EL (cell line): ENCODE data around the gene TMPRSS3.
A peak's percentile ranks its signal among the peaks of the same experiment; 100 is the strongest.
"Not testable (repeated sequence)": the region's sequence is repeated elsewhere in the genome, so short reads cannot be mapped to it uniquely, and the experiment has no call there.

ENCODE experiments used
- DNase-seq: peaks from one replicate; pipeline ENCODE4 v3.0.0-alpha.2; 2016

TMPRSS3 gene

DNA sequence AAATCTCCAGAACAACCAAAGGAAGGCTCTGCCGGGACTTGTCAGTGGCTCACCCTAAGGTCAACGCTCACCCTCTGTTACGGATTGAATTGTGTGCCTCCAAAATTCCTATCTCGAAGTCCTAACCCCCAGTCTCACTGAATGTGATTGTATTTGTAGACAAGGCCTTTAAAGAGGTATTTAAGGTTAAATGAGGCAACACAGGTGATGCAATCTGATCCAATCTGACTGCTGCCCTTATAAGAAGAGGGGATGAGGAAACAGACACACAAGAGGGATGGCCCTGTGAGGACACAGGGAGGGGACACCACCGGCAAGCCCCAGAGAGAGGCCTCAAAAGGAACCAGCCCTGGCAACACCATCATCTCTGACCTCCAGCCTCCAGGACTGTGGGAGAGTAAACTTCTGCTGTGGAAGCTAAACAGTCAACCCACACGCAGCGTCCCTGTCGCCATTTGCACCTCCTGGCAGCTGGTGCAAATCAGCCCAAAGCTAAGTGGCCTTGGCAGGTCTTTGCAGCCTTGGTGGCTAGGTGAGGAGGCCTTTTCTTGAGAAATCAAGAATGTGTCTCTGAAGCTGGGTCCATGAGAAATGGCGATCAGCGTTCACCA lies 32.1 kb upstream of the TMPRSS3 start:
- no peak for DNase-seq

DNA sequence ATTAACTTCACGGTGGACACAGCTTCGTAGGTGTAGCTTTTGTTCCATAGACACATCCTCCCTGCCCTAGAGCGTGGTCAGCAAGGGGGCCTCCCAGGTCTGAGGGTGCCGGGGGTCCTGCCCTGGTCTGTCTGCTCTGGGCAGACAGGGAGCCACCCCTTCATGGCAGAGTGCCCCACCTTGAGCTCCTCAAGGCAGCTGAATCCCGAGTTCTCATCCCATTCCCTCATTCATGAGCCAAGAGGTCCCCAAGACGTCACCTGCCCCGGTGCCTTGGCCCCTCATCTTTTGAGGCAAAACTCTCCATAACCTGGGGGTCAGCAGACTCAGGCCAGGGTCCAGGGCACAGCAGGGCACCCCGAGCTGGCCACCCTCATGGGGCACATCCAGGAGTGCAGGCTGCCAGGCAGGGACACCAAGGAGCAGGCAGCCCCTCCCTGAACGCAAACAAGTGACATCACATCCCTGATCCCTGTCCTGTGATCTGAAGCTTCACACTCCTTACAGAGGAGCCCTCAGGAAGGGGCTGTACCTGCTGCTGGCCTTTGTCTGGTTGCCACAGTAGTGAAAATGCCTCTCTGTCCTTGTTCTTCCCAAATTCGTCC lies 31.1 kb upstream of the TMPRSS3 start:
- no peak for DNase-seq

DNA sequence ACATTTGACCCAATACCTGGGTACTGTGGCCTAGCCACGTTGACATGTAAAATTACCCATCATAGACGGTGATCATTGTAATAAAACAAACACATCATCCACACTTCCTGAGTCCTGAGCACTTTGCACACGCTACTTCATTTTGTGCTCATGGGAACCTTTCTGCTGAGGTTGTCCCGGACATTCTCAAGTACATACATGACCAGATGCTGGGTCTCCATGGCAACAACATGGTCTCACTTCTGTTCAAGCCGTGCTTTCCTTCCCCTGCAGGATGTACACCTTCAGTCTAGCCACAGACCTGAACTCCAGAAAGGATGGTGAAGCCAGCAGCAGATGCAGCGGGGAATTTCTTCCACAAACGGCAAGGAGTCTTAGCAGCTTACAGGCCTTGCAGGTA lies 30.6 kb upstream of the TMPRSS3 start:
- no peak for DNase-seq

DNA sequence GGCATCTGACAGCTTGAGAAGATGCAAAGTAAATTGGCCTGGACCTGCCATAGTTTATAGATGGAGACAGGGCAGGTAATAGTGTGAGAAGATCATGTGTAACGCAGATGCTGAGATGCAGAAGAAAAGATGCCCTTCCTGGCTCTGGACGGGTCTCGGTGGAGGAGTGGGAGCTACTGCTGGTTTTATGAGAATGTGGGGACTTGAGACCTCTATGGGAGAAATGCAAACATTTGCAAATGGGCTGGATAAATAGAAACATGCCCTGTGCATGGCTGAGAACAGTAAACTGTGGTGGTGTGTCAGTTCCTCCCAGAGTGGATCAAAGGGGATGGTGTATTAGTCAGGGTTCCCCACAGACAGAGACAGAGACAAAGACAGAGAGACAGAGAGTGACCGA lies 29.7 kb upstream of the TMPRSS3 start:
- DNase-seq = no peak

DNA sequence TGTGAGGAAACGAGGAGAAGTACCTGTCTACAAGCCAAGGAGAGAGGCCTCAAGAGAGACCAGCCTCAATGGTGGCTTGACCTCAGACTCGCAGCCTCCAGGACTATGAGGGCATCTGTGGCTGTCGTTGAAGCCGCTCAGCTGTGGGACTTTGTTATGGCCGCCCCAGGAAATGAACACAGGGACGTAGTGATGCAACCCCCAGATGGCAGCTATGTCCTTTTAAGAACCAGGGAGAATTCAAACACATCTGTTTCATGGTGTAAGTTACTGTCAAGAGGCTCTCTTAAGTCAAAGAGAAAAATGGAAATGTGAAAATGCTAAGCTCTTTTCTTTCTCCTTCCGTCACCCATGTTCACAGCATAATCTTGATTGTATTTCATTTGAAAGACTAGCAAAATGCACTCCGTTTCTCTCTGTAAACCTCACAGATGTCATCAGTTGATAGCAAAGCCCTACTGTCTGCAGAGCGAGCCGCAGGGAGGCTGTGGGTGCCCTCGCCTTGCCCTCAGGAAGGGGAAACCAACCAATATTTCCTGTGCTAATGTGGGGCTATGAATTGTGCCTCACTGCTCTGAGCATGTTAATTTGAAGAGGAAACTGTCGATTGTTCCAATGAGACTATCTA lies 29.2 kb upstream of the TMPRSS3 start:
- DNase-seq = no peak

DNA sequence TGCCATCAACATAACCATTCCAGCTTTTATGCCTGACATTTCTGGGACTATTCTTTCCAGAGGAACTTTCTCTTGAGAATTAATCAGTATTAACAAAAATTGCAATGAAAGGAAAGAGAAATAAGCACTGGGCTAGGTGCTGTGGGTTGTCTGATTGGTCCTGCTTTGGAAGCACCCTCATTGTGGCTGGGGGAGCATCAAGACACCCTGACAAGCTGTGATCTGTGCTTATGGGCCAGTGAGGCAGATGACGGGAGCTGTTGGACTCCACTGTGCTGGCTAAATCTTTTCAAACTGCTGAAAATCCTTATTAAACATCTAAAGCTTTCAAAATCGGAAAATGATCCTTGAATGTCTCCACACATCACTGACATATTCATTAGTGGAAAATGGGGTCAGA lies 27.8 kb upstream of the TMPRSS3 start:
- no peak for DNase-seq

DNA sequence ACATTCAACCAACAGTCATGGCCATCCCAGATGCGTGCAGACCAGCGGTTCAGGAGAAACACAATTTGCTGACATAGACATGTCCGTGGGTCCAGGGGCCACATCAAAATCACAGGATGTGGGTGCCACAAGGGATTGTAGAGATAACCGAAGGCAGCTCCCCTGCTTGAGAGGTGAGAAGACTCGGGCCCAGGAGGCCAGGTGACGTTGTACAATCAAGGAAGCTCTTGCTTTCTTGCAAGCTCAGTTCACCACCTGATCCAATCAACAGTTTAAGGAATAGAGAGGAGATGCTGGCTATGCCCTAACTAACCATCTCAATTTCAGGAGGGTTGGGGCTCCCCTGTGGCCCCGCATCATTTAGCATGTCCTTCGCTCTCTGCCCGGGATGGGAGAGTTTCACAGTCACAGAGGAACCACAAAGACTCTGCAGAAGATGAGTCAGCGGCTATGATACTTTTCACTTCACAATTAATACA lies 27.4 kb upstream of the TMPRSS3 start:
- no peak for DNase-seq

DNA sequence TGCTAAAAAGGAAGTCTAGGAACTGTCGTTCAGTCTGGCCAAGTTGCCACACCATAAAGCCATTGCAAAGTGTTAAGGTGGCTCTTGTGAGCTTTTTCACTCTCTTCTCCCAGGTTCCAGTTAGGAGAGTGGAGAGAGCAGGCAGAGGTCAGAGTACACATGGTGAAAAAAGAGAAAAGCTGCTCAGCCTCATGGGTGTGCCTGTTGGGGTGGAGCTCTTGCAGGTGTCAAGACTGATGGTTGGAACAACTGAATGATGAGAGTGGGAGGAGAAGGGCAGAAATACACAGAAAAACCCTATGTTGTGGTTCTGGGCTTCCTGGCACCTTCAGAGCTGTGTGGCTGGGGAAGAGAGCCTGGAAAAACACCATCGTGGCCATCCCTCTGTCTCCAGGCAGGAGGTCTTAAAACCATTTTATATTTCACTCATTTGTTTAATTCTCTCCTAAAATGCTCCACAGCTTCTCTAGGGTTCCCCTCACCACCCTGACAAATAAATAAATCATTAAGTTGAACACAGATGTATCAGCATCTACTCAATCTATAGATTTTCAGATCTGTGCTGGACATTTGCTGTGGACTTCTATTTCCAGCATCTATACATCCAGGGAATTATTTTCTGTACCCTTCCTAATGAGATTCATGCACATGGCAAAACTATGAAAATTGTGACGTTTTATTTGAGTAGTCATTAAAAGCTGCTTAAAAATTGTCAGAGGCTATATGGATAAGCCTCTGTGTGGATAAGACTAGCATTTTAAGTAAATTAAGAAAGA lies 25.4 kb upstream of the TMPRSS3 start:
- DNase-seq = no peak

DNA sequence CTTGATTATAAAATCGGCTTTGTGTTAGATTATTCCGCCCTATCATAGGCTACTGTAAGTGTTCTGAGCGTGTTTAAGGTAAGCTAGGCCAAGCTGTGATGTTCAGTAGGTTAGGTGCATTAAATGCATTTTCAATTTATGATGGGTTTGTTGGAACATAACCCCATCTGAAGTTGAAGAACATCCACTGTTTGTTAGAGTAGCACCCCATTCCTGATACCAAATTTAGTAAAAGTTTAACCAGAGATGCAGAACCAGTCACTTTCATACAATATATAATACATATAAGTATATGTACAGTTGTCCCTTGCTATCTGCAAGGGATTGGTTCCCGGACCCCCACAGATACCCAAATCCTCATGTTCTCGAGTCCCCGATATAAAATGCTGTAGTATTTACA lies 24.0 kb upstream of the TMPRSS3 start:
- DNase-seq = no peak

DNA sequence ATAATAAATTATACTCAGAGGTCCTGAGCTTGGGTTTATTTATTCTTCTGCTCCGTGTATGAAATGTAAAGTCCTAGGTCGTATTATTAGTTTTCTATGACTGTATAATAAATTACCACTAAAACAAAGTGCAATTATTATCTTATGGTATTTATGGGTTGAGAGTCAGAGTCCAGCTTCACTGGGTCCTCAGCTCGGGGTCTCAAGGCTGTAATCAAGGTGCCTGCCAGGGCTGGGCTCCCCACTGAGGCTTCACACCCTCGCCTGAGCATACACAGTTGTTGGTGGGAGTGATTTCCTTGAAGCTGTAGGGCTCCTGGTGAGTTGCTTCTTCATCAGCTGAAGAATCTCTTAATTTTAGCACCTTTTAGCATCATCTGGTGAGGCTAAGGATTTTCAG lies 23.0 kb upstream of the TMPRSS3 start:
- DNase-seq = no peak

DNA sequence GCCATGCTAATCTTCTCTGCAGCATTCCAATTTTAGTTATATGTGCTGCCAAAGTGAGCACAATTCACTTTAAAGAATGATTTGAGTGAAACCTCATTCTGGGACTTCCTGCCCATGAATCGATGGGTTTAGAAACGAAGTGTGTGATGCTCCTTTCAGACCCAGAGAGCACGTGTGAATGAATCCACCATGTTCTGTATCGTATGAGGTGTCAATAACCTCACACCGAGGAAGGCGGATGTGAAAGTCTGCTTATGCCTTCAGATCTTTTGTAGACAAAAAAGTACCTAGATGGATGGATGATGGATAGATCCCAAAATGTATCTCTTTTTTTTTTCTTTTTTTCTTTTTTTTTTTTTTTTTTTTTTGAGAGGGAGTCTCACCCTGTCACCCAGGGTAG lies 21.7 kb upstream of the TMPRSS3 start:
- no peak for DNase-seq

DNA sequence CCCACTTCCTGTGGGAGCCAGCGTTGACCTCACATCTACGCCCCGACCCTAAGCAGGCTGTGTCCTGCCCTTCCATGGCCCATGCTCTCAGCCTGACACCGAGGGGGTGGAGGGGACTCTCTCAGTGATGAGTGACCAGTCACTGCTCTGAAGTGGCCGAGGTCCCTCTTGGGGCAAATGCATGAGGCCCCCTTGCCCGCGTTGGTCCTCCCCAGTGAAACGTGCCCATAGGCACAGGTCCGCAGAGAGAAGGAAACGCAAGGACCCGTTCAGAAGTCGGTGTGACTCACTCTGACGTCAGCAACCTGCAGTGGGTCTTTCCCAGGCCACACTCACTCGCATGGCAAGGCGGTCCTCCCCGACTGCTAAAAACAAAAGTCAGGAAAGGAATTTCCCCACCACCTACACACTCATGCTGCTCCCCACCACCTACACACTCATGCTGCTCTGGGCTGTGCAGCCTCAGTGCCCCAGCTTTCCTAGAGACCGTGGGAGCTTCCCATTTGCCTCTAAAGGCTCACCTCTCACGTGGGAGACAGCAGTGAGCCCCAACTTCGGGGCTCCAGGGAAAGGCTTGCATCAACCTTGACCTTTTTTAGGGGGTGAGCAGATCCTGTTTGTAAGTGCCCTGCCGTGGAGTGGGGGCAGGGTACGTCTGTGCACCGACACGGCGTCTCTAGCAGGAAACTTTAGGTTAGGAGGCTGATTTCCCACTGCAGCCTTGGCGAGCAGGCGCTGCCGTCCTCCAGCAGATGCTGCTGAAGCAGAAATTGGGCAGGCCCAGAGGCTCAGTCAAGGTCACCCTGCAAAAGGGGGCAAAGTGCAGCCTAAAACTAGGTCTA lies 19.3 kb upstream of the TMPRSS3 start:
- DNase-seq = peak; percentile 72

DNA sequence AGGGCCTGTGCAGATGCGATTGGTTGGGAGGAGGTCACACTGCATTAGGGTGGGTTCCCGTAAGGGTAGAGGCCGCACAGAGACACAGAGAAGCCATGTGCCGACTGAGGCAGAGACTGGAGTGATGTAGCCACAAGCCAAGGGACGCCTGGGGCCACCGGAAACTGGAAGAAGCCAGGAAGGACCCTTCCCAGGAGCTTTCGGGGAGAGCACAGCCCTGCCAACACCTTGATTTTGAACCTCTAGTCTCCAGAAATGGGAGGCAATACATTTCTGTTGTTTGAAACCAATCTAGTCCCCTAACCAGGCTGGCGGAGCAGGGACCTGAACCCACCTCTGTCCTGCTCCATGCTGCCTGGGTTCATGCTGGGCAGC lies 18.7 kb upstream of the TMPRSS3 start:
- DNase-seq = no peak

DNA sequence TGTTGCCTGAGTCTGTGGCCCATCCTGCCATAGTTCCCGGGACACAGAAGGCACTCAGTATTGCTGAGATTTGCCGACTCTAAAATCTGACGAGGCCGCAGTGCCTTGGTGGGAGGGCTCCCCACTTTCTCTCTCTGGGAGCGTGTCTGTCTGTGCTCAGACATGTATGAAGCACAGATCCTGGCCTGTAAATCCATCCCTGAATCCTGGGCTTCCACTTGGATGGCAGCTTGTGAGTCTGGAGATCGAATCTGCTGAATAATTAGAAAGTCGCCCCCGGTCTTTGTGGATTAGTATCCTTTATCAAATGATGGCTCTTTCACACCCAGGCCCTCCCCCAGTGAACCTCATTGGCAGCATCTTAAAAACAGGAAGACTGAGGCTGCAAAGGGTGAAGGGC lies 18.2 kb upstream of the TMPRSS3 start:
- no peak for DNase-seq

DNA sequence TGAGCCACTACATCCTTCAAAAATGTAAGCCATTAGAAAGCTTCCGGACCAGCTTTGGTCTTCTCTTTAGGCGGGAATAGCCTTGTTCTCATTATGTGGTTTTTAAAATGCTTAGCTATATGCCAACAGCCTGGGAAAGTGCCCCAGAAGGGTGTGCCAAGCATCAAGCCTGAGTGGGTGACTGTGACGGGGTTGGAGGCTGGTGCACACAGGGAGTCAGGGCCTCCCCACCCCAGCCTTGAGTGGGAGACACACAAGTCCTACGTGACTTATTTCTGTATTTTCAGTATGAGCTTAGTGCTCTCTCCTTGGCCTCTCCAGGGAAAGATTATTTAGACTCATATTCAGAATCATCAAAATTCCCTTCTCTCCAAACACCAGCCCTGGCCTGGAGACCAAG lies 17.6 kb upstream of the TMPRSS3 start:
- DNase-seq = no peak

DNA sequence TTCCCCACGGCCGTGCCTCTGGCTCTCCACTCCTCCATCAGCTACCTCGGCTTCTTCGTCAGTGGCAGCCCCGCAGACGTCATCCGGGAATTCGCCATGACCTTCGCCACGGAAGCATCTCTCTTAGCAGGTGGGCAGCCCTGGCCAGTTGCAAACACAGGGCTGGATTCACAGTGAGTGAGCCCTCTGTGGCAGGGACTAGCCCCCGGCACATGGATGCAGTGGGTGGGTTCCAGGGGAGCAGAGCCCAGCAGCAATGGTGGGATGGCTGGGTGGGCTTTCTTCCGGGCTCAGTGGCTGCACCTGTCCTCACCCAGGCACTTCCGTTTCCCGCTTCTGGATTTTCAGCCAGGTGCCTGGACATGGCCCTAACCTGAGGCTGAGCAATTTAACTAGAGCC lies 17.2 kb upstream of the TMPRSS3 start:
- no peak for DNase-seq

DNA sequence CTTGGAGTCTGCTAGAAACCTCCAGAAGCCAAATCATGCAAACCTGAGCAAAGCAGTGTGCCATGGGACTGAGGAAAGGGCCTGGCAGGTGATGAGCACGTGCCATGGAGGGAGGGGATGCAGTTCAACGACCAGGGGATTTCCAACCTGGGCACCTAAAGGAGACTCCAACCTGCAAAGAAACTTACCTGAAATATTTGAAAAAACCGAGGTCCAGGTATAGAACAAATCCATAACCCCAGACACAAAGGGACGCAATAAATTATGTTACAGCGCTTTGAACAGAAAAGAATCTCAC lies 16.7 kb upstream of the TMPRSS3 start:
- no peak for DNase-seq

DNA sequence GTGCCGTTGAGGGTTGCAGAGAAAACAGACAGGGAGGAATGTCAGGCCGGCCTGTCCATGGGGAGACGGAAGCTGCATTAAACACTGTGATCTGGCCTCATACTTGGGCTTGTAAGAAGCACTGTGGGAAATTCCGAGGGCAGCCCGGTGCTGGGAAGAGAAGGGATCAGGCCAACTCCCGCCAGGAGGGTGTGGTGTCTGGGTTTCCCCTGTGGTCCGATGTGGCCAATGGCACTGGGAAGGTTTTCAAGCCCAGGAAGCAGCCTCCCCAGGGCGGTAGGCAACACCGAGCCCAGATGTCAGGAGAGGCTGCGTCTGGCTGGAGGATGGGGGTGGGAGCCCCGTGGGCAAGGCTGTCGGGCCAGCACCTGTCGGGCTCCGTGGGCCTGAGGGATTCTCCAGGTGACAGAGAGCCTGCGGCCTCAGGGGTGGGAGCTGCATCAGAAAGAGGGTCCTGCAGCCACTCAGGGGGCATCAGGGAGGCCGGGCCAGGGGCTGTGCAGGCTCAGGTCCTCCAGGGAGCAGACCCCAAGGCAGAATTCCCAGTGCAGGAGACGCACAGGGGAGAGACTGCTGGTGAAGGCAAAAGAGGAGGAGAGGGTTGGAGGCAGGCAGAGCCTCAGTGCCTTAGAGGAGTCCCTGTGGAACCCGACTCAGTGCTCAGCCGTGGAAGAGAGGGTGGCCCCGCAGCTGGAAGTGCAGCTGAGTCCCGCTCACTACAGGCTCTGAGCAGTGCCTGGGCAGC lies 16.2 kb upstream of the TMPRSS3 start:
- DNase-seq = no peak

DNA sequence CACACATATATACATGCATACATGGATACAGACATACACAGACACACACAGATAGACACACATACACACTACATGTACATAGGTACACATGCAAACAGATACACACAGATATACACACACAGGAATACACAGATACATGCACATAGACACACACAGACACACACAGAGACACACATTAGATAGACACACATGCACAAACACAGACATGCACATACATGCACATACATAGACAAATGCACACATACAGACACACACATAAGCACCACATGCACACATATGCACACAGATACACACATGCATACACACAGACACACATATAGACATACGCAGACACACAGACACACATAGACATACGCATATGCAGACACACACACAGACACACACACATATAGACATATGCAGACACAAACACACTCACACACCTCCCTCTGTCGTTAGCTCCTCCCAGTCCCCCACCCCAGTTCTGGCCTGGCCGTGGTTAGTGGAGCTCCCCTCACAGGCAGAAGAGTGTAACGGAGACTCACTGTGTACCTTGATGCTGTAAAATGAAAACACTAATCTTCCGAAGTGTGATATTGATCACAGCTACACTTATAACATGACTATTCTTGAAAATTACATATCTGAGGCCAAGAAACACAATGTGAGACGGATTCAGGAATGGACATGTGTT lies 15.5 kb upstream of the TMPRSS3 start:
- DNase-seq = no peak

DNA sequence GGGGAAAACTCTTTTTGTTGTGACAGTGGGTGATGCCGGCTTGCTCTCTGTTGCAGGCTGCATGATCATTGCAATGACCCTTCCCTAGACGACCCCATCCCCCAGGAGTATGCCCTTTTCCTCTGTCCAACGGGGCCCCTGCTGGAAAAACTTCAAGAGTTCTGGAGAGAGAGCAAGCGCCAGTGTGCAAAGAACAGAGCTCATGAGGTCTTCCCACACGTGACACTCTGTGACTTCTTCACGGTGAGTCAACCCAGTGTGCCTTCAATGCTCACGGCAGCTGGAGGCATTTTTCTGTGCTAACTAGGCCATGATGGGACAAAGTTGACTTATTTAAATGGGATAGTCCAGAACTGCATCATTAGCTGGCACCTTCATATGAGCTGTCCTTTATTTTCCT lies 13.5 kb upstream of the TMPRSS3 start:
- no peak for DNase-seq

DNA sequence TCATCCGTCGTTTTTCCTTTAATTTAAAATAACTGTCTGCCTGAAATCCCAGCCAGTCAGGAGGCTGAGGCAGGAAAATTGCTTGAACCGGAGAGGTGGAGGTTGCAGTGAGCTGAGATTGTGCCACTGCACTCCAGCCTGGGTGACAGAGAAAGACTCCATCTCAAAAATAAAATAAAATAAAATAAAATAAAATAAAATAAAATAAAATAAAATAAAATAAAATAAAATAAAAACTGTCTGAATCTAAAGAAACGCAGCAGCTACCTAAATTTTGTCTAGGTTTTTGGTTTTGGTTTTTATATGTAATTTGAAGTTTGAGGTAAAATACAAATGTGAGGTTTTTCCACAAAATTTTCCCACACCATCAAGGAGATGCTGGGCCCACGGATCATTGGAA lies 12.9 kb upstream of the TMPRSS3 start:
- DNase-seq = not testable (repeated sequence)

DNA sequence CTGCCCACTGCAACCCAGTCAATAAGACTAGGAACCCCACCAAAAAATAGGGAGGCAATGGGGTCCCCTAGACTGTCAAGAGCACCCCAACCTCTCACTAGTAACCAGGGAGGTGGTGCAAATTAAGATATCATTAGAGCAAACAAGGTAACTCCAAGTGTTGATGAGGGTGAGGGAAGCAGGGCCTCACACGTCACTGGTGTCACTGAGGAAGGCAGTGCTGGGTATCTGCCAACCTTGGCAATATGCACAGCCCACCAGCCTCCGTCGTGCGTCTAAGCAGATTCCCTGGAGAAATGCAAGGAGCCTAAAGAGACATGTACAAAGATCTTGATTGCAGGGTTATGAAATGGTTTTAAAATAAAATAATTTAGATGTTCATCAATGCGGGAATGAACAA lies 11.6 kb upstream of the TMPRSS3 start:
- DNase-seq = no peak
